Endothelial cell of umbilical vein (primary cell): ENCODE results near the gene NRCAM. TPM values are rescaled to one million over a fixed set of nuclear protein-coding genes. Genes with fewer than 3 reads are reported as not detected.

ENCODE experiments used
- BruUV-seq: library from RNA; stranded (reverse); fragments of 400-500 nt; replicated peaks from 2 replicates; lab custom pipeline; 2021; lab: Mats Ljungman, UMichigan
- CTCF ChIA-PET: fragments of 300-600, 350-600 bp; sonication (Branson Sonifier 250); formaldehyde crosslinking; loops from one replicate; lab custom pipeline; 2021; ENCODE audit warnings: antibody characterized with exemption, inconsistent platforms; lab: Charles Lee
- POLR2A ChIA-PET: fragments of 300-600, 350-600 bp; sonication (Branson Sonifier 250); formaldehyde crosslinking; loops from one replicate; lab custom pipeline; 2021; ENCODE audit warnings: antibody characterized with exemption, inconsistent platforms; lab: Charles Lee
- DNase-seq: peaks from one replicate; pipeline ENCODE4 v3.0.0-alpha.2; 2011; ENCODE audit warnings: low read depth, low spot score
- FAIRE-seq: peaks from 2 replicates; lab custom pipeline; 2011; peaks lifted over from hg19 to GRCh38; lab: Jason Lieb, UNC
- H2AFZ ChIP-seq: 2 replicates; pipeline ENCODE4 v1.6.0; 2012; ENCODE audit warnings: low read depth, low read length, control low read depth, inconsistent platforms
- H3K27ac ChIP-seq: 2 replicates; pipeline ENCODE4 v1.5.1; 2011; ENCODE audit warnings: low read depth, mild to moderate bottlenecking, control low read depth, low read length, moderate library complexity; ENCODE audit not compliant: insufficient read depth
- H3K27me3 ChIP-seq, 2 experiments: 2 replicates each; pipeline versions ENCODE4 v1.6.0 to v1.6.1; 2011; ENCODE audit warnings: low read length in 2 of 2, mixed read lengths in 1 of 2; ENCODE audit not compliant: control insufficient read depth in 2 of 2, insufficient read depth in 2 of 2
- H3K36me3 ChIP-seq, 2 experiments: 2 replicates in 1 of 2; 3 replicates in 1 of 2; pipeline ENCODE4 v1.5.1; 2011; ENCODE audit warnings: low read length in 2 of 2, mild to moderate bottlenecking in 1 of 2, moderate library complexity in 1 of 2; ENCODE audit not compliant: control insufficient read depth in 2 of 2, insufficient read depth in 2 of 2; ENCODE audit errors: extremely low read depth in 1 of 2
- H3K4me1 ChIP-seq: 3 replicates; pipeline ENCODE4 v1.5.1; 2011; ENCODE audit warnings: mild to moderate bottlenecking, low read length; ENCODE audit not compliant: control insufficient read depth, insufficient read depth; ENCODE audit errors: extremely low read depth
- H3K4me2 ChIP-seq: 2 replicates; pipeline ENCODE4 v1.6.1; 2011; ENCODE audit warnings: low read length, control low read depth, mixed read lengths; ENCODE audit not compliant: insufficient read depth
- H3K4me3 ChIP-seq, 3 experiments: fragments of 200-600 bp in 1 of 3; sonication (generic), shearing (Covaris generic) in 1 of 3; replicated peaks in 1 of 3; 2 replicates each; pipeline ENCODE4 v1.5.1; 2011 to 2016; ENCODE audit warnings: control low read depth in 3 of 3, low read length in 3 of 3, mild to moderate bottlenecking in 2 of 3, inconsistent platforms in 1 of 3, low read depth in 1 of 3, moderate library complexity in 1 of 3; ENCODE audit not compliant: insufficient read depth in 1 of 3
- H3K79me2 ChIP-seq: 2 replicates; pipeline ENCODE4 v1.6.0; 2012; ENCODE audit warnings: low read length, inconsistent platforms; ENCODE audit not compliant: control insufficient read depth, insufficient read depth
- H3K9ac ChIP-seq: replicated peaks from 2 replicates; pipeline ENCODE3; 2011; ENCODE audit warnings: low read length, control low read depth; ENCODE audit not compliant: insufficient read depth; ENCODE audit errors: extremely low read depth
- H3K9me1 ChIP-seq: replicated peaks from 3 replicates; pipeline ENCODE4 v1.6.0; 2011; ENCODE audit warnings: mild to moderate bottlenecking, low read length; ENCODE audit not compliant: control insufficient read depth, insufficient read depth; ENCODE audit errors: extremely low read depth
- H3K9me3 ChIP-seq: replicated peaks from 2 replicates; pipeline ENCODE4 v1.5.1; 2012; ENCODE audit warnings: low read length, inconsistent platforms; ENCODE audit not compliant: control insufficient read depth, insufficient read depth
- H4K20me1 ChIP-seq: replicated peaks from 2 replicates; pipeline ENCODE3; 2011; ENCODE audit warnings: mild to moderate bottlenecking, low read length; ENCODE audit not compliant: control insufficient read depth, insufficient read depth; ENCODE audit errors: extremely low read depth
- EZH2 ChIP-seq: IDR thresholded peaks from 2 replicates; pipeline ENCODE4 v1.6.1; 2012; ENCODE audit warnings: borderline replicate concordance, low read depth, mild to moderate bottlenecking, moderate library complexity, low read length, inconsistent platforms; ENCODE audit not compliant: severe bottlenecking
- FOS ChIP-seq: IDR thresholded peaks from 2 replicates; pipeline ENCODE4 v1.6.1; 2011; ENCODE audit warnings: mild to moderate bottlenecking, low read length, moderate library complexity, borderline replicate concordance; ENCODE audit not compliant: insufficient read depth
- GATA2 ChIP-seq: IDR thresholded peaks from 2 replicates; pipeline ENCODE4 v1.7.0; 2011; ENCODE audit warnings: low read depth, mild to moderate bottlenecking, moderate library complexity, mixed read lengths, low read length; ENCODE audit not compliant: insufficient read length, insufficient read depth
- JUN ChIP-seq: IDR thresholded peaks from 2 replicates; pipeline ENCODE4 v1.6.1; 2011; ENCODE audit warnings: borderline replicate concordance, low read depth; ENCODE audit not compliant: insufficient read length, insufficient read depth
- MYC ChIP-seq: IDR thresholded peaks from one replicate; pipeline ENCODE4 v1.6.1; 2011; ENCODE audit warnings: mild to moderate bottlenecking, low read depth, low read length
- POLR2A ChIP-seq: IDR thresholded peaks from 2 replicates; pipeline ENCODE4 v1.6.1; 2012; ENCODE audit warnings: low read depth, mild to moderate bottlenecking, control low read depth, low read length
- POLR2AphosphoS5 ChIP-seq: IDR thresholded peaks from 2 replicates; pipeline ENCODE4 v1.6.1; 2012; ENCODE audit warnings: low read depth, mild to moderate bottlenecking, control low read depth, low read length, moderate library complexity; ENCODE audit not compliant: insufficient read depth
- dilution Hi-C: fragments of 300-500 bp; cut with MboI; formaldehyde crosslinking; loops from one replicate; pipeline ENCODE4 v1.15.0; 2019; ENCODE audit warnings: low sequenced_read_pairs; ENCODE audit not compliant: extremely low pct_ligation_motif_present
- intact Hi-C: fragments of 100-400 bp; cut with micrococcal nuclease; formaldehyde crosslinking; loops from one replicate; pipeline ENCODE4 v1.10.0; 2022
- polyA plus RNA-seq, 4 experiments: library from polyadenylated mRNA; depleted of rRNA in 3 of 4; stranded (reverse) in 3 of 4; unstranded in 1 of 4; fragments of >200 nt; gene quantifications; 2 replicates each; pipeline versions ENCODE4 v1.2.1 to v1.2.3, GENCODE V29; 2011 to 2012; ENCODE audit warnings: missing spikeins in 1 of 4
- total RNA-seq: library from RNA; stranded (reverse); gene quantifications from 2 replicates; pipeline ENCODE4 v1.2.3, GENCODE V29; 2021
- TF ChIP-seq, protein P1 (sequence below): IDR thresholded peaks from 2 replicates; pipeline ENCODE4 v1.6.1; 2011; ENCODE audit not compliant: insufficient read depth, insufficient read length
- TF ChIP-seq, protein P2 (sequence below), 2 donors: IDR thresholded peaks; 1 replicate in 1 of 2; 2 replicates in 1 of 2; pipeline ENCODE4 v1.5.1; 2011; ENCODE audit warnings: low read length in 2 of 2, mild to moderate bottlenecking in 2 of 2, moderate library complexity in 2 of 2, control low read depth in 1 of 2, inconsistent platforms in 1 of 2, low read depth in 1 of 2; ENCODE audit not compliant: insufficient read depth in 1 of 2; ENCODE audit errors: extremely low read depth in 1 of 2

NRCAM gene
- total and polyA plus RNA-seq, 2 donors (not counting 3 experiments of a cell fraction or from before 2014, with no cell fraction given), result 26.0 to 47.6 TPM

DNA sequence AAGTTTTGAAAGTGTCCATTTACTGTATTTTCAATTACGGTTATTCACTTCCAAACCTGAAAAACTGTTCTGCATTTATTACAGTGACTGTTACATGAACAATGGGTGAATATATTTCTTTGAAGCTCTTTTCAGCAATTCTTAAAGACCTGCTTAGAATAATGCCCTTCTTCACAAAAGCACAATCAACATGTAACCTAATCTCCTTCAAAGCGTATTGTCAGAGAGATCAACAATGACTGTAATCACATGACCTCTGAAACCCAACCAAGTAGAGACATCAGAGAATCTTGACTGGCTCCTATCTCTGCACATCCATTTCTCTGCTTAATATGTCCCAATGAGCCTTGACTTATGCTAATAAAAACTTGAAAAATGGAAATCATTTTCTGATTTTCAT is 126.7 kb downstream of the NRCAM start:
- DNase-seq (no peak), FAIRE-seq (no peak)
- no TSS peak for BruUV-seq
- Histone ChIP-seq H4K20me1 (no peaks in the 10 kb centered on the region), H3K9me1 (no peaks in the 10 kb centered on the region), H3K9ac (no peak overlapping the region), H2AFZ (no peak overlapping the region), H3K79me2 (peaks cover 24% of the 10 kb centered on the region), H3K27ac (no peak overlapping the region), H3K9me3 (no peaks in the 10 kb centered on the region), H3K36me3 (no peaks in the 10 kb centered on the region), H3K4me3 (no peak overlapping the region), H3K4me2 (no peak overlapping the region), H3K4me1 (no peaks in the 10 kb centered on the region), H3K27me3 (no peaks in the 10 kb centered on the region)
- ChIA-PET CTCF (interaction anchor here (1.6 kb wide), 1 partner anchor 48 kb away, joined by 4 read pairs; no protein-coding TSS in a partner anchor), POLR2A (no interaction called here)
- dilution Hi-C loops (no loop called here), intact Hi-C loops (no loop called here)
- TF ChIP-seq JUN (no peak), POLR2AphosphoS5 (no peak), EZH2 (no peak)
- TF ChIP-seq, protein P1, sequence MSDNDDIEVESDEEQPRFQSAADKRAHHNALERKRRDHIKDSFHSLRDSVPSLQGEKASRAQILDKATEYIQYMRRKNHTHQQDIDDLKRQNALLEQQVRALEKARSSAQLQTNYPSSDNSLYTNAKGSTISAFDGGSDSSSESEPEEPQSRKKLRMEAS, result no peak

DNA sequence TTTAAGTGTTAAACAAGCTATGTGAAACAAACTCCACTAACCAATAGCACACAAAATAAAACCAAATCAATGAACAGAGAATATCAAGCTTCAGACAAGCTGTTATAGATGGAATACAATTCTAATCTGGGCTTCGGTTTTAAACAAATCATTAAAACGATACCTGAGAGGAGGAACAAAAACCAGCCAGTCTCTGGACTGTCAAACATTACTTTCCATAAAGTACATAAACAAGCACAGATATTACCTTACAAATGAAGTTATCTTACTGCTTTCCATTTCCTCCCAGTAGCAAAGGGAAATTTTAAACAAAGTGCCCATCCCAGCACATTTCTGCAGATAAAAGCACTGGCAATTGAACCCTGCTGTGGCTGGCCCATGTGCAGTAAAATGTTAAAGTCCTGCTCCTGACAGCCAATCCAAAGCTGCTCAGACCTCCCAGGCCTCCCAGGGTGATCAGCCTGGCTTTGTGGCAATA is 128.0 kb downstream of the NRCAM start:
- H3K4me2 ChIP-seq, result no peak overlapping the region
- H3K9ac ChIP-seq, result no peak overlapping the region
- DNase-seq (no peak), FAIRE-seq (no peak)
- BruUV-seq, result no TSS peak
- H3K9me3 ChIP-seq, result no peaks in the 10 kb centered on the region
- dilution Hi-C loops (no loop called here), intact Hi-C loops (no loop called here)
- CTCF ChIA-PET, result interaction anchor here (1.6 kb wide), 2 partner anchors 20 to 47 kb away, joined by 4 to 5 read pairs; no protein-coding TSS in a partner anchor
- H3K36me3 ChIP-seq, result no peaks in the 10 kb centered on the region
- no peaks in the 10 kb centered on the region for H3K27me3 ChIP-seq
- TF ChIP-seq MYC, result no peak
- no peak for TF ChIP-seq FOS
- no peak for TF ChIP-seq JUN
- TF ChIP-seq, protein P1, result no peak
- TF ChIP-seq, protein P2, sequence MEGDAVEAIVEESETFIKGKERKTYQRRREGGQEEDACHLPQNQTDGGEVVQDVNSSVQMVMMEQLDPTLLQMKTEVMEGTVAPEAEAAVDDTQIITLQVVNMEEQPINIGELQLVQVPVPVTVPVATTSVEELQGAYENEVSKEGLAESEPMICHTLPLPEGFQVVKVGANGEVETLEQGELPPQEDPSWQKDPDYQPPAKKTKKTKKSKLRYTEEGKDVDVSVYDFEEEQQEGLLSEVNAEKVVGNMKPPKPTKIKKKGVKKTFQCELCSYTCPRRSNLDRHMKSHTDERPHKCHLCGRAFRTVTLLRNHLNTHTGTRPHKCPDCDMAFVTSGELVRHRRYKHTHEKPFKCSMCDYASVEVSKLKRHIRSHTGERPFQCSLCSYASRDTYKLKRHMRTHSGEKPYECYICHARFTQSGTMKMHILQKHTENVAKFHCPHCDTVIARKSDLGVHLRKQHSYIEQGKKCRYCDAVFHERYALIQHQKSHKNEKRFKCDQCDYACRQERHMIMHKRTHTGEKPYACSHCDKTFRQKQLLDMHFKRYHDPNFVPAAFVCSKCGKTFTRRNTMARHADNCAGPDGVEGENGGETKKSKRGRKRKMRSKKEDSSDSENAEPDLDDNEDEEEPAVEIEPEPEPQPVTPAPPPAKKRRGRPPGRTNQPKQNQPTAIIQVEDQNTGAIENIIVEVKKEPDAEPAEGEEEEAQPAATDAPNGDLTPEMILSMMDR (IDR thresholded peaks at IDR 0.05; ENCODE audit: extremely low read depth in 1 of 2, insufficient read depth in 1 of 2, low read depth in 1 of 2, low read length in 2 of 2), result no peak
- no peak for TF ChIP-seq GATA2
- TF ChIP-seq POLR2A, result no peak
- no peak for TF ChIP-seq POLR2AphosphoS5
- TF ChIP-seq EZH2, result no peak
- POLR2A ChIA-PET, result no interaction called here
- no peak overlapping the region for H2AFZ ChIP-seq
- H4K20me1 ChIP-seq, result no peaks in the 10 kb centered on the region
- H3K4me3 ChIP-seq, result no peak overlapping the region
- peaks cover 17% of the 10 kb centered on the region for H3K79me2 ChIP-seq
- no peaks in the 10 kb centered on the region for H3K4me1 ChIP-seq
- H3K27ac ChIP-seq, result no peak overlapping the region
- no peaks in the 10 kb centered on the region for H3K9me1 ChIP-seq
